ENCODE data around the gene BEGAIN.

BEGAIN gene

GRCh38 chr14:100586153-100586402, 1.1 kb downstream of the BEGAIN start:
- TF ChIP-seq CTCF (IDR thresholded peaks at IDR 0.05; ENCODE audit: borderline replicate concordance, extremely low read depth, low read length, poor library complexity, severe bottlenecking) (no peak), EZH2 (IDR thresholded peaks at IDR 0.05; ENCODE audit: borderline replicate concordance, low read depth, low read length, severe bottlenecking) (no peak)
- Histone ChIP-seq H3K27ac (ENCODE audit: low read length) (no peak overlapping the region), H3K9ac (ENCODE audit: low read depth, low read length) (peak overlapping the region; percentile 40; the same call in 1 of the 2 replicates), H4K20me1 (ENCODE audit: insufficient read depth, low read length) (no peaks in the 10 kb centered on the region), H2AFZ (ENCODE audit: low read depth, low read length) (no peak overlapping the region), H3K4me3 (ENCODE audit: low read depth in 1 of 2, low read length in 2 of 2) (no peak overlapping the region), H3K4me2 (ENCODE audit: insufficient read depth, low read length) (peak overlapping the region; percentile 46; the same call in 1 of the 2 replicates), H3K36me3 (ENCODE audit: insufficient read depth, low read length) (no peaks in the 10 kb centered on the region), H3K79me2 (ENCODE audit: insufficient read depth, low read length) (no peaks in the 10 kb centered on the region), H3K9me3 (ENCODE audit: insufficient read depth, low read length, severe bottlenecking) (no peaks in the 10 kb centered on the region), H3K27me3 (ENCODE audit: insufficient read depth, low read length, poor library complexity) (no peaks in the 10 kb centered on the region), H3K4me1 (ENCODE audit: insufficient read depth, low read length) (peaks cover 34% of the 10 kb centered on the region)
- DNase-seq (no peak), ATAC-seq (ENCODE audit: insufficient read depth, low read depth) (no peak)

- peak overlapping the region; percentile 40; the same call in 1 of the 2 replicates for H3K9ac ChIP-seq (ENCODE audit: low read depth, low read length)
- no peaks in the 10 kb centered on the region for H3K27me3 ChIP-seq (ENCODE audit: insufficient read depth, low read length, poor library complexity)
- DNase-seq (no peak), ATAC-seq (ENCODE audit: insufficient read depth, low read depth) (no peak)
- no peaks in the 10 kb centered on the region for H3K9me3 ChIP-seq (ENCODE audit: insufficient read depth, low read length, severe bottlenecking)
- no peak overlapping the region for H3K4me3 ChIP-seq (ENCODE audit: low read depth in 1 of 2, low read length in 2 of 2)
- no peak overlapping the region for H3K4me2 ChIP-seq (ENCODE audit: insufficient read depth, low read length)
- no peaks in the 10 kb centered on the region for H3K79me2 ChIP-seq (ENCODE audit: insufficient read depth, low read length)
- no peaks in the 10 kb centered on the region for H3K36me3 ChIP-seq (ENCODE audit: insufficient read depth, low read length)
- no peak overlapping the region for H3K27ac ChIP-seq (ENCODE audit: low read length)
- peaks cover 34% of the 10 kb centered on the region for H3K4me1 ChIP-seq (ENCODE audit: insufficient read depth, low read length)
- H4K20me1 ChIP-seq (ENCODE audit: insufficient read depth, low read length): no peaks in the 10 kb centered on the region
- no peak overlapping the region for H2AFZ ChIP-seq (ENCODE audit: low read depth, low read length)
- TF ChIP-seq EZH2 (IDR thresholded peaks at IDR 0.05; ENCODE audit: borderline replicate concordance, low read depth, low read length, severe bottlenecking) (no peak), CTCF (IDR thresholded peaks at IDR 0.05; ENCODE audit: borderline replicate concordance, extremely low read depth, low read length, poor library complexity, severe bottlenecking) (no peak)
These were observed 1.6 kb downstream of the BEGAIN start for GRCh38 chr14:100585448-100586152.

- Histone ChIP-seq H3K36me3 (ENCODE audit: insufficient read depth, low read length) (no peaks in the 10 kb centered on the region), H2AFZ (ENCODE audit: low read depth, low read length) (no peak overlapping the region), H3K27ac (ENCODE audit: low read length) (no peak overlapping the region), H3K4me2 (ENCODE audit: insufficient read depth, low read length) (no peak overlapping the region), H3K9me3 (ENCODE audit: insufficient read depth, low read length, severe bottlenecking) (no peaks in the 10 kb centered on the region), H3K9ac (ENCODE audit: low read depth, low read length) (no peak overlapping the region), H3K4me3 (ENCODE audit: low read depth in 1 of 2, low read length in 2 of 2) (no peak overlapping the region), H3K4me1 (ENCODE audit: insufficient read depth, low read length) (peaks cover 25% of the 10 kb centered on the region), H3K27me3 (ENCODE audit: insufficient read depth, low read length, poor library complexity) (no peaks in the 10 kb centered on the region), H3K79me2 (ENCODE audit: insufficient read depth, low read length) (no peaks in the 10 kb centered on the region), H4K20me1 (ENCODE audit: insufficient read depth, low read length) (no peaks in the 10 kb centered on the region)
- DNase-seq (no peak), ATAC-seq (ENCODE audit: insufficient read depth, low read depth) (no peak)
- no peak for TF ChIP-seq CTCF (IDR thresholded peaks at IDR 0.05; ENCODE audit: borderline replicate concordance, extremely low read depth, low read length, poor library complexity, severe bottlenecking)
- TF ChIP-seq EZH2 (IDR thresholded peaks at IDR 0.05; ENCODE audit: borderline replicate concordance, low read depth, low read length, severe bottlenecking): no peak
These were observed 2.9 kb downstream of the BEGAIN start for GRCh38 chr14:100584056-100585031.

Data from DND-41 (cell line).